Activated naive CD4-positive, alpha-beta T cell (primary cell): Measurements from ENCODE around the gene PAH.

Source experiments
- DNase-seq, 4 experiments: peaks; one replicate each; lab custom pipeline; 2025; lab: John Stamatoyannopoulos, UW

PAH gene

GRCh38 chr12:102917026-102917787 is at the start of gene PAH:
TSS of gene PAH (minus strand) at chr12:102917244. CDS start at chr12:102917130, 114 bp downstream.
- peak in 1 of 4 experiments; percentile 0 for DNase-seq

DNA sequence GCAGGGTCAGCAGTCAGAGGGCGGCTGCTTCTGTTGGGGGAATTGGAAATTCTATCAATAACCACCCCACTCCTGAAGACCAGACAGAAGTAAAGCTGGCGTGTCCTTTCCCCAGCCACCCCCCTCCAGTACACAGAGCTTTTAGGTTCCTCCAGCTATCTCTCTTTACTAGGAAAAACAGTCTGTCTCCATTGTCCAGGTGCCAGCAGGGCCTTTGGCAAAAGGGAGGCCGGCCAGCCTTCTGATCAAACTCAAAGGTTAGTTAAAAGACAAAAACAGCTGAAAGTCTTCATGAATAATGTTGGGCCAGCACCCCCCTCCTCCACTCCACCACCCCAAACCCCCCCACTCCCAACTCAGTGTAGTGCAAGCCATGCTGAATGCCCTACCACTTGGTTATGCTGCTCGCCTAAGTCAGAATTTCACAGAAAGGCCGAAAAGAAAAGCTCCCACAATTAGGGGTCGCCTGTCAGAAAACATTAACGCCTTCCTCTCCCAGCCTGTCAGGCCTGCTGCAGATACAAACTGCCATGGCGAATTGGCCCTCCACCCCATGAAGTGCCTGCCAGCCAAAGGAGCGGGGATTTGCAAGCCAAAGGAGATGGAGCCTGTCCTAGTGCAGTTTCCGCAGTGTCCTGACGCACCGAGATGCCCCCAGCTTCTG is 49.3 kb upstream of the PAH start:
- DNase-seq = no peak

- DNase-seq = no peak
These were observed 48.5 kb upstream of the PAH start for GRCh38 chr12:102965281-102966155.

GRCh38 chr12:102964872-102965271 is 47.8 kb upstream of the PAH start:
- DNase-seq = no peak

GRCh38 chr12:102963796-102964195 is 46.8 kb upstream of the PAH start:
- no peak for DNase-seq

DNA sequence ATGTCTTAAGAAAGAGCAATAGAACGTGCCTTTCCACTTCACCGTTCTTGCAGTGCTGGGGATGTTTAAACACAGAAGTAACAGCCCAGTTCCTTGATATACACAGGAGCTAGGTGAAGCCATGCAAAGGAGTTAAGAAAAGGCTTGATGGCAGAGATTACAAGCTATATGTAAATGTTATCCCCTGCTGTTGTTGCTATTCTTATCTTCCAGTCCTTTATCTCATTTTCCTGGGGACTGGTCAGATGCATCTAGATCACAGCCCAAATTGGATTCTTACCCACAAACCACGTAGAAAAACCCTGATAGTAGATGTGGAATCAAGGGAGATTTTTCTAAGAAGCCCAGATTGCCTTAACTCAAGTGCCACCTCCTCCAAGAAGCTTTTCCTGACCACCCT is 45.9 kb upstream of the PAH start:
- DNase-seq = no peak

DNA sequence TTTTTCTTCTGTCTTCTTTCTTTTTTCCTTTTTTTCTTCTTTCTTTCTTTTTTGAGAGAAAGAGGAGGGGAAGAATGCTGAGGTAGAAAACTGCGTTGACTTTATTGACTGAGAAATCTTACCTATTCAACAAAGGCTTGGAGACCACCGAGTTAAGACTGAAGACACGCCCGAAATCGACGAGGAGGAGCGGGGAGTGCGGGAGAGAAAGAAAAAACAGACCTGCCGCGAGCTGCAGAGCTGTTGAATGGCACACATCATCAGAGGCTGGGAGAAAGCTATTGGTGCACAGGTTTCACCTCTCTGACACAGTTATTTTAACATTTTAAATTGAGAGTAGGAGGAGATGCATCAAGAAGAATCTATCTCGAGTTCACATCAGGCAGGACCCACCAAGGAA is 45.5 kb upstream of the PAH start:
- no peak for DNase-seq

- DNase-seq = no peak
These were observed 44.4 kb upstream of the PAH start for GRCh38 chr12:102961466-102961855.

DNA sequence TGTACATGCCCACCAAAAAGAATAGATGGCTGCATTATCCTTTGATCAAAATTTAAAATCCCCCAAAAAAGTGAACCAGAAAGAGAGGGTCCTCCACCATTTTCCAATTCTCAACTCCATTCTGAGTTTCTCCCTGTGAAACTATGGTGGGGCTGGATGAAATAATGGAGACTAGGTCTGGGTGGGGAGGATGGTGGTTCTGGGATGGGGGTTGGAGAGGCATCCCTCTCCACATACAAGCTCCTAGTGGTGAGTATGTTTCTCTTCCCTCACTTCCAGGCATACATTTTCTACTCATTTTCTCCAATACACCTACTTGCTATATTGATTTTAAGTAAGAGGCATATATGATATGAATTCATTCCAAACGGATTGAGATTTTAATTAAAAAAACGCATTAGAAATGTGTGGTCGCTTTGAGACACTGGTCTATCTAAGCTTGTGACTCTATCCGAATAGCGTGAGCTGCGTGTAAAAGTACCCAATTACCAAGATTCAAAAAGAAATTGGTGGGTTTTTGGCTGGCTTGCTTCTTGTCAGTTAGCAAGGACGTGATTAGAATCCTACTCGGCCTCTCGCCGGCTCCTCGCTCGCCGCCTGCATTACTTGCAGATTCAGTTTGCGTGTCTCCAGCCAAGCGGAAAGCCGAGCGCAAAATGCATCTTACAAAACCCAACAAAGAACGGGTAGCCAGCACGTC is 43.9 kb upstream of the PAH start:
- no peak for DNase-seq

DNA sequence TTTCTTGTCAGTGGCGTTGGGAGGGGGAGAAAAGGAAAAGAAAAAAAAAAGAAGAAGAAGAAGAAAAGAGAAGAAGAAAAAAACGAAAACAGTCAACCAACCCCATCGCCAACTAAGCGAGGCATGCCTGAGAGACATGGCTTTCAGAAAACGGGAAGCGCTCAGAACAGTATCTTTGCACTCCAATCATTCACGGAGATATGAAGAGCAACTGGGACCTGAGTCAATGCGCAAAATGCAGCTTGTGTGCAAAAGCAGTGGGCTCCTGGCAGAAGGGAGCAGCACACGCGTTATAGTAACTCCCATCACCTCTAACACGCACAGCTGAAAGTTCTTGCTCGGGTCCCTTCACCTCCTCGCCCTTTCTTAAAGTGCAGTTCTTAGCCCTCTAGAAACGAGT is 42.3 kb upstream of the PAH start:
- DNase-seq = no peak

GRCh38 chr12:102958830-102959176 is 41.8 kb upstream of the PAH start:
- DNase-seq = no peak

- DNase-seq = no peak
These were observed 41.2 kb upstream of the PAH start for GRCh38 chr12:102958073-102958829.

DNA sequence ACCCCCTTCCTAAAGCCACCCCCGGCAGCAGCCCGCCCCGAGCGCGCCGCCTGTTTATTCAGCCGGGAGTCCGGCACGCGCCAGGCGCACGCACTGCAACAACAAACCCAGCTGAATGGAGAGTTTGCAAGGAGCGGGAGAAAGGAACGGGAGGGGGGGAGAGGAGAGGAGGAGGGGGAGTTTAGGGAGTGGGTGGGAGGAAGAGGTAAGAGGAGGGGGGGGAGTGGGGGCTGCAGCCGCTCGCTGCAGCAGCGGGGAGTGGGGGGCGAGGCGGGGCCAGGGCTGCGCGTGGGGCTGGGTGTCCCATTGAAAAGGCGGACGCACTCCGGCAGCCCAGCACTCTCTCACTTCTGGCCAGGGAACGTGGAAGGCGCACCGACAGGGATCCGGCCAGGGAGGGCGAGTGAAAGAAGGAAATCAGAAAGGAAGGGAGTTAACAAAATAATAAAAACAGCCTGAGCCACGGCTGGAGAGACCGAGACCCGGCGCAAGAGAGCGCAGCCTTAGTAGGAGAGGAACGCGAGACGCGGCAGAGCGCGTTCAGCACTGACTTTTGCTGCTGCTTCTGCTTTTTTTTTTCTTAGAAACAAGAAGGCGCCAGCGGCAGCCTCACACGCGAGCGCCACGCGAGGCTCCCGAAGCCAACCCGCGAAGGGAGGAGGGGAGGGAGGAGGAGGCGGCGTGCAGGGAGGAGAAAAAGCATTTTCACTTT is 40.5 kb upstream of the PAH start, which contains the start of gene ASCL1:
Gene ASCL1, plus strand, starts transcription at position 336 of the 712 bp plus-strand sequence. CDS start 571 bp downstream, outside the sequence.
- DNase-seq = no peak

DNA sequence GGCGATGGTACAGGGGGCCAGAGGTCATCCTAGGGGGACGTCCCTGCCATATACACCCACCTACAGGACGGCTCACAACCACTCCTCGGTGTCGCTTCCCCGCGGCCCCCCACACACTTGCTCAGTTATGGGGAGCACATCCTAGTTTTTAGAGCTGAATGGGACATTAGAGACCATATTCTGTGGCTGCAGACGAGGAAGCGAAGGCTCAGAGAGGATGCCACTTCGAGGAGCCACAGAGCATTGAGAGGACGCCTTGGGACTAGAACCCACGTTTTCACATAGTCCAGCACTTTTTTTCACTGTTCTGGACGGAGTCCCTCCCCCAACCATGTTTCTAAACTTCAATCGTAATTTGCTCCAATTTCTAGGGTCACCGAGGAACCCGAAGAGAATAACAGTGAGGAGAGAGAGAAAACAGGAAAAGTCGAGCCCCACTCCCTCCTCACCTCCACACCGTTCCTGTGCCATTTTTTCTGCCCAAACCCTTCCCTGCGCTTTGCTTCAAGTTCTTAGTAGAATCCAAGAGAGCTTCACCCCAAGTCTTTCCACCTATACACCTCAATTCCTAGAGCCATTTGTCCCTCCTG is 39.8 kb upstream of the PAH start:
- DNase-seq = no peak

DNA sequence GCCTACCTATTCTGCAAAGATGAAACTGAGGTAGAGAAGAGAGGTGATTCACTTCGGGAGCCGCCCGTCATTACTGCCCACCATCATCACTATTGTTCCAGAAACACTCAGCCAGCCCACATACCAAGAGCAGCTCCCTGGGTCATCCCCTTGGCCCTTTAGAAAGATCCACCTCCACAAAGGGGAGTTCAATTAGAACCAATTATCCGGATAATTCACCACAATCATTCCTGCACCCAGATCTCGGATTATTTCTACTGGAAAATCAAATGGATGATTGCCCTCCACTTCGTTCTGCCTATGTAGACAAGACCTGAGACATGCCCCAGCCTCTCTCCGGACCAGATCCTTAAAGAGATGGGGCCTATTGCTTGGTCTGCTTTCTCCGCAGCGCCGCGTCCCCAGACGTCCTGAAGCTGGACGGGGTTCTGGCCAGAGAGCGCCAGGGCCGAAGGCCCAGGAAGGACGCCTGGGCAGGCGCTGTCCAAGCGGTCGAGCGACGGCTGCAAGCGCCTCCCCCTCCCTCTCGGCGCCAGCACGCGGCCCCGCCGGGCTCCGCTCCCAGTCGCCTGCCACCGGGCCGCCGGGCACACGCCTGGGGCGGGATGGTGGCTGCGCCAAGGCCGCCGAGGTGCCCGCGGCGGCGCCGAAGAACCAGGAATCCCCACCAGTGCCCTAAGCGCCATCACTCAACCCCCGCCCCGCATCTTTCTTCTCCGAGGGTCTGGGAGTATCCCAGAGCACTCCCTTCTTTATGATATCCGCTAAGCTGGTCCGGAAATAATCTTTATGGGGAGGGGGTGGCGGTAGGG is 39.1 kb upstream of the PAH start:
- no peak for DNase-seq

GRCh38 chr12:102954134-102954533 is 37.1 kb upstream of the PAH start:
- DNase-seq = no peak

DNA sequence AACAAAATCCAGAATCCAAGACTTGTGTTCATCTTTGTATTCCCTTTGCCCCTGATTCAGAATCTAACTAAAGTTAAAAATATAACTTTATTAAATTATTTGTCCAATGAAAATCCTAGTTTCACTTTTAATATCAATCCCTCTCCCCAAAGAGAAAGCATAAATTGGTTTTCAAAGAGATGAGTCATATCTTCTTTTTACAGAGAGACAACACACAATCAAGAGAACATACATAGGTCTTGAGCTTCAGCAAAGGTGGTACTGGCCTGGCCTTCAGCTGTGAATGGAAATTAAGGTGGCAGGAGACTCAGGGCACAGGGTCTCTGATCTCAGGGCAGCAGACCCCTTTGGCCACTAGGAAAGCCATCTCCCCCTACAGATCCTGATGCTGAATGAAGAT is 36.2 kb upstream of the PAH start:
- DNase-seq = no peak

GRCh38 chr12:102951841-102952240 is 34.8 kb upstream of the PAH start:
- DNase-seq = no peak

- no peak for DNase-seq
These were observed 34.0 kb upstream of the PAH start for GRCh38 chr12:102950950-102951619.
